Measurements from ENCODE around the gene RIT2. TPM values are rescaled to one million over a fixed set of nuclear protein-coding genes. Genes with fewer than 3 reads are reported as not detected.

The RIT2 gene
- total RNA-seq, 3 donors from 2014 or later (not counting 1 experiment from before 2014, with no cell fraction given), result not detected

DNA sequence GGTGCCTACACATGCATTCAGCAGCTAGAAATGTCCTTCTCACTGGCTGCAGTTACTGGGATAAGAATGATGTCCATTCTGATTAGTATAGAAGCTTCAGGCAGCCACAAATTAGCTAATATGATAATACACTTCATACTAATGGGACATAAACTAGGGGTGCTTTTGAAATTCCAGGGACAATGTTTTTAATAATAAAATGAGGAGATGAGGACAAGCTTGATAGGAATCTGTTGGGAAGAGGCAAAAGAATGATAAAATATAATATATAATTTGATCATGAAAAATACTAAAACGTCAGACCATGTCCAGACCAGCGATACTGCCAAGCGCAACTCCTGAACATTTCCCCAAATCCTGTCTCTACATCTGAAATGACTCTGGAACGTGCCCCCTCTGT, 157.1 kb downstream of the RIT2 start:
- ATAC-seq (no peak), DNase-seq (no peak)
- Histone ChIP-seq H3K4me1 (ENCODE audit: control insufficient read depth, insufficient read depth, low read length) (no peaks in the 10 kb centered on the region), H3K4me3 (ENCODE audit: low read length) (no peak overlapping the region), H3K36me3 (ENCODE audit: control insufficient read depth, insufficient read depth, low read length) (no peaks in the 10 kb centered on the region), H3K9me3 (ENCODE audit: control insufficient read depth, insufficient read depth, low read length) (no peaks in the 10 kb centered on the region), H3K27me3 (ENCODE audit: control insufficient read depth, insufficient read depth, low read length) (no peaks in the 10 kb centered on the region), H3K27ac (ENCODE audit: low read length) (no peak overlapping the region)
- TF ChIP-seq, protein P1, sequence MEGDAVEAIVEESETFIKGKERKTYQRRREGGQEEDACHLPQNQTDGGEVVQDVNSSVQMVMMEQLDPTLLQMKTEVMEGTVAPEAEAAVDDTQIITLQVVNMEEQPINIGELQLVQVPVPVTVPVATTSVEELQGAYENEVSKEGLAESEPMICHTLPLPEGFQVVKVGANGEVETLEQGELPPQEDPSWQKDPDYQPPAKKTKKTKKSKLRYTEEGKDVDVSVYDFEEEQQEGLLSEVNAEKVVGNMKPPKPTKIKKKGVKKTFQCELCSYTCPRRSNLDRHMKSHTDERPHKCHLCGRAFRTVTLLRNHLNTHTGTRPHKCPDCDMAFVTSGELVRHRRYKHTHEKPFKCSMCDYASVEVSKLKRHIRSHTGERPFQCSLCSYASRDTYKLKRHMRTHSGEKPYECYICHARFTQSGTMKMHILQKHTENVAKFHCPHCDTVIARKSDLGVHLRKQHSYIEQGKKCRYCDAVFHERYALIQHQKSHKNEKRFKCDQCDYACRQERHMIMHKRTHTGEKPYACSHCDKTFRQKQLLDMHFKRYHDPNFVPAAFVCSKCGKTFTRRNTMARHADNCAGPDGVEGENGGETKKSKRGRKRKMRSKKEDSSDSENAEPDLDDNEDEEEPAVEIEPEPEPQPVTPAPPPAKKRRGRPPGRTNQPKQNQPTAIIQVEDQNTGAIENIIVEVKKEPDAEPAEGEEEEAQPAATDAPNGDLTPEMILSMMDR (IDR thresholded peaks at IDR 0.05), result no peak
- no peaks in the 10 kb centered on the region for H3K4me1 Mint-ChIP-seq
- 74% methylated on average over 4 of the region's 4 CpGs for WGBS (ENCODE audit: insufficient coverage)
- H3K27me3 Mint-ChIP-seq (ENCODE audit: low read depth in 2 of 2), result no peaks in the 10 kb centered on the region
- no peak overlapping the region for H3K27ac Mint-ChIP-seq
- no peak overlapping the region for H3K4me3 Mint-ChIP-seq
- H3K36me3 Mint-ChIP-seq, result no peaks in the 10 kb centered on the region
- intact Hi-C loops (cut with micrococcal nuclease), result loop anchor here (10.0 kb wide), 1 partner anchor 86 kb away; no protein-coding TSS in a partner anchor
- H3K9me3 Mint-ChIP-seq, result peaks cover 3 to 8% of the 10 kb centered on the region in 2 donors

DNA sequence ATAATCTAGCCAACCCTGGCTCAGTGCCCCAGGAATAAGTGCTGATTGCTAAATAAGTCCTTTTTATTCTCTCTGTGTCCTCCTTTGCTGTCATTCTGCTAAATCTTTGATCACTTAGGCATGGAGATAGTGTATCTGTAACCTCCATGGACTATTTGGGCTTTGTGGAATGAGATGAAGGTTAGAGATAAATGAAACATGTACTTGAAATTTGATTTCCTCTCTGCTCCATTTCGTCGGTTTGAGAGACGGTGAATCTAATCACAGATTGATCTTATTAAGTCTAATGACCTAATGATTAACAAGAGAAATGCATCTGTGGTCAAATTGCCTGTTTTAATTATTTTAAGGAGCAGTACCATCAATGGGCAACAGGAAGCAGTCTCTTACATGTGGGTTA, 159.2 kb downstream of the RIT2 start:
- Histone ChIP-seq H3K9me3 (ENCODE audit: control insufficient read depth, insufficient read depth, low read length) (no peaks in the 10 kb centered on the region), H3K27me3 (ENCODE audit: control insufficient read depth, insufficient read depth, low read length) (no peaks in the 10 kb centered on the region), H3K36me3 (ENCODE audit: control insufficient read depth, insufficient read depth, low read length) (no peaks in the 10 kb centered on the region), H3K27ac (ENCODE audit: low read length) (no peak overlapping the region), H3K4me1 (ENCODE audit: control insufficient read depth, insufficient read depth, low read length) (no peaks in the 10 kb centered on the region), H3K4me3 (ENCODE audit: low read length) (no peak overlapping the region)
- intact Hi-C loops (cut with micrococcal nuclease), result loop anchor here (10.0 kb wide), 1 partner anchor 89 kb away; no protein-coding TSS in a partner anchor
- ATAC-seq, result no peak
- peaks cover 6 to 13% of the 10 kb centered on the region in 2 donors for H3K9me3 Mint-ChIP-seq
- H3K4me1 Mint-ChIP-seq, result no peaks in the 10 kb centered on the region
- TF ChIP-seq, protein P1 (IDR thresholded peaks at IDR 0.05), result no peak
- no peaks in the 10 kb centered on the region for H3K27me3 Mint-ChIP-seq (ENCODE audit: low read depth in 2 of 2)
- H3K27ac Mint-ChIP-seq, result no peak overlapping the region
- no peak overlapping the region for H3K4me3 Mint-ChIP-seq
- no peaks in the 10 kb centered on the region for H3K36me3 Mint-ChIP-seq
- DNase-seq, result no peak
- 97% methylated on average over 3 of the region's 3 CpGs for WGBS (ENCODE audit: insufficient coverage)

DNA sequence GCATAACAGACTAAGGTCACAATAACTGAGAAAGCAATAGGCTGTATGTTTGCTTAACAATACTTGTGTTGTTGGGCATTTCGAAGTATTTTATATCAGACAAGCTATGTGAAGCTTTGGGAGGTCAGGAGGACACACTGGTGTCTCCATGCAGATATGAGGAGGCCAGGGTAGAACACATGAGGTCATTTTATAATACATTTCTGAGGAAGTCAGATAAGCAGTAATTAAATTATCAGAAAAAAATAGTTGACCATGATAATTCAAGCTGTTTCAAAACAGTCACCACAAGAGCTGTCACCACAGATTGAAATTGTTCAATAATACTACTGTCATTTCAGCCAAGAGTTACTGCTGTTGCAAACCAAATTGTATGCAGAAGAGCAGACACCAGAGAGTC, 160.6 kb downstream of the RIT2 start:
- Histone ChIP-seq H3K4me3 (ENCODE audit: low read length) (no peak overlapping the region), H3K36me3 (ENCODE audit: control insufficient read depth, insufficient read depth, low read length) (no peaks in the 10 kb centered on the region), H3K27ac (ENCODE audit: low read length) (no peak overlapping the region), H3K9me3 (ENCODE audit: control insufficient read depth, insufficient read depth, low read length) (no peaks in the 10 kb centered on the region), H3K27me3 (ENCODE audit: control insufficient read depth, insufficient read depth, low read length) (no peaks in the 10 kb centered on the region), H3K4me1 (ENCODE audit: control insufficient read depth, insufficient read depth, low read length) (no peaks in the 10 kb centered on the region)
- ATAC-seq, result no peak
- 41% methylated on average over 1 of the region's 1 CpG for WGBS (ENCODE audit: insufficient coverage)
- H3K36me3 Mint-ChIP-seq, result no peaks in the 10 kb centered on the region
- no peak overlapping the region for H3K27ac Mint-ChIP-seq
- peaks cover 6 to 13% of the 10 kb centered on the region in 2 donors for H3K9me3 Mint-ChIP-seq
- no peaks in the 10 kb centered on the region for H3K4me1 Mint-ChIP-seq
- TF ChIP-seq, protein P1 (IDR thresholded peaks at IDR 0.05), result no peak
- no peaks in the 10 kb centered on the region for H3K27me3 Mint-ChIP-seq (ENCODE audit: low read depth in 2 of 2)
- no peak overlapping the region for H3K4me3 Mint-ChIP-seq
- DNase-seq, result no peak
- intact Hi-C loops (cut with micrococcal nuclease), result loop anchor here (10.0 kb wide), 1 partner anchor 90 kb away; no protein-coding TSS in a partner anchor

DNA sequence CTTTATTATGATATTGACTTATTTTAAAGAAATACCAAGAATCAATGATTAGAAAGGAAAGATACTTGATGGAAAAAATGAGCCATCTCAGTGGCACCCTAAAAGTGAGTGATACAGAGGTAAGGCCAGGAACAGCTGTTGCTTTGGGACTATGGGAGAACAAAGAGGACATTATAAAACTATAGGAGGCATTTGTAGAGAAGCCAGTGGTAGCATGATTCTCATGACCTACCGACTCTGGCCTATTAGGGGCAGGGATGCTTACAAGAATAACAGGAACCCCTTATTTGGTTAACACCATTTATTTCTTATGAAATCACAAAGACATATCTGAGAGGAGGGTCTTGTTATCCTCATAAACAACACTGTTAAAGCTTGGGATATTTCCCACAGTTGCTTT, 162.2 kb downstream of the RIT2 start:
- no peaks in the 10 kb centered on the region for H3K4me1 ChIP-seq (ENCODE audit: control insufficient read depth, insufficient read depth, low read length)
- ATAC-seq, result no peak
- H3K27me3 ChIP-seq (ENCODE audit: control insufficient read depth, insufficient read depth, low read length), result no peaks in the 10 kb centered on the region
- H3K9me3 ChIP-seq (ENCODE audit: control insufficient read depth, insufficient read depth, low read length), result no peaks in the 10 kb centered on the region
- Mint-ChIP-seq H3K9me3 (peaks cover 6 to 16% of the 10 kb centered on the region in 2 donors), H3K4me1 (no peaks in the 10 kb centered on the region), H3K4me3 (no peak overlapping the region), H3K36me3 (no peaks in the 10 kb centered on the region), H3K27ac (no peak overlapping the region), H3K27me3 (ENCODE audit: low read depth in 2 of 2) (no peaks in the 10 kb centered on the region)
- no CpG with 5 or more reads among the region's 1 CpG for WGBS (ENCODE audit: insufficient coverage)
- intact Hi-C loops (cut with micrococcal nuclease), result loop anchor here (10.0 kb wide), 1 partner anchor 91 kb away; no protein-coding TSS in a partner anchor
- no peak overlapping the region for H3K27ac ChIP-seq (ENCODE audit: low read length)
- TF ChIP-seq, protein P1 (IDR thresholded peaks at IDR 0.05), result no peak
- H3K4me3 ChIP-seq (ENCODE audit: low read length), result no peak overlapping the region
- H3K36me3 ChIP-seq (ENCODE audit: control insufficient read depth, insufficient read depth, low read length), result no peaks in the 10 kb centered on the region
- no peak for DNase-seq

Data from natural killer cell (primary cell).